HG03558 (cell line): ENCODE measurements around the gene TRMT2B.
"Not testable (repeated sequence)": the region's sequence is repeated elsewhere in the genome, so short reads cannot be mapped to it uniquely, and the experiment has no call there.

Experiments used
- ATAC-seq: cut with Tn5 transposase; IDR thresholded peaks from one replicate; pipeline ENCODE4 v1.9.1; 2021; ENCODE audit warnings: moderate number of reproducible peaks; ENCODE audit not compliant: unreplicated experiment; ENCODE audit errors: extremely low read depth

Gene TRMT2B, protein sequence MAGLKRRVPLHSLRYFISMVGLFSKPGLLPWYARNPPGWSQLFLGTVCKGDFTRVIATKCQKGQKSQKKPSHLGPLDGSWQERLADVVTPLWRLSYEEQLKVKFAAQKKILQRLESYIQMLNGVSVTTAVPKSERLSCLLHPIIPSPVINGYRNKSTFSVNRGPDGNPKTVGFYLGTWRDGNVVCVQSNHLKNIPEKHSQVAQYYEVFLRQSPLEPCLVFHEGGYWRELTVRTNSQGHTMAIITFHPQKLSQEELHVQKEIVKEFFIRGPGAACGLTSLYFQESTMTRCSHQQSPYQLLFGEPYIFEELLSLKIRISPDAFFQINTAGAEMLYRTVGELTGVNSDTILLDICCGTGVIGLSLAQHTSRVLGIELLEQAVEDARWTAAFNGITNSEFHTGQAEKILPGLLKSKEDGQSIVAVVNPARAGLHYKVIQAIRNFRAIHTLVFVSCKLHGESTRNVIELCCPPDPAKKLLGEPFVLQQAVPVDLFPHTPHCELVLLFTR

DNA sequence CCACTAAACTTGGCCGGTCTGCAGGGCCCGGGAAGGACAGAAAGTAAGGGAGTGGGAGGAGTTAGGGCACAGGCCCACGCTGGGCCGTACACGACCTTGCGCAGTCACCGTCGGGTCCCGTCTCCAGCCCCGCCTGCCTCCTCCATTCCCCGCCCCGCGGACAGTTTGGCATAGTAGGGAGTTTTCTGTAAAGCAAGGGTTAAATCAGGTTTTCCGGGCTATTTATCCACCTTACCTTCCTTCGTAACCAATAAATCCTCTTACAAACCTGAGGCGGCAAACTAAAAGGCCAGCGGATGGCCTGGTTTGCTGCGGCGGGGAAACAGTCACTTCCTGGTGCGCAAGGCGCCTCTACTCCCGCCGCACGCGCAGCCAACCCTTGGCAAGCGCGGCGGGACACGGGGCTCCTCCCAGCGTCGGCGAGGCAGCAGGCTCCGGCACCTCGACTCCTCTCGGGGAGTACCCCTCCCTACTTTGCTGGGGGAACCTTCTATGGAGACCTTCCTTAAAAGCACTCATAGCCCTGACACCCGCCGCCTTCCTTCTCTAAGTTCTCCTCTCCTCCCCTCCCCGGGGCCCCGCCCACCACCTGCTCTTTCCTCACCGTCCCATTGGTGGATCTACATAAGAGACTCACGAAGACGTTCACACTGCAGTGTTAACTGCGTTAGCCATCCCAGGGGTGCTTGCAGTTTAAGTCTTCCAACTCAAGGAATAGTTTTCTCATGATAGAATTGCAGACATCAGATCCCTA is at the start of gene TRMT2B:
Gene TRMT2B, minus strand, starts transcription at position 563 of the 754 bp plus-strand sequence. CDS start 9,822 bp downstream, outside the sequence.
- ATAC-seq: peak; percentile 71

DNA sequence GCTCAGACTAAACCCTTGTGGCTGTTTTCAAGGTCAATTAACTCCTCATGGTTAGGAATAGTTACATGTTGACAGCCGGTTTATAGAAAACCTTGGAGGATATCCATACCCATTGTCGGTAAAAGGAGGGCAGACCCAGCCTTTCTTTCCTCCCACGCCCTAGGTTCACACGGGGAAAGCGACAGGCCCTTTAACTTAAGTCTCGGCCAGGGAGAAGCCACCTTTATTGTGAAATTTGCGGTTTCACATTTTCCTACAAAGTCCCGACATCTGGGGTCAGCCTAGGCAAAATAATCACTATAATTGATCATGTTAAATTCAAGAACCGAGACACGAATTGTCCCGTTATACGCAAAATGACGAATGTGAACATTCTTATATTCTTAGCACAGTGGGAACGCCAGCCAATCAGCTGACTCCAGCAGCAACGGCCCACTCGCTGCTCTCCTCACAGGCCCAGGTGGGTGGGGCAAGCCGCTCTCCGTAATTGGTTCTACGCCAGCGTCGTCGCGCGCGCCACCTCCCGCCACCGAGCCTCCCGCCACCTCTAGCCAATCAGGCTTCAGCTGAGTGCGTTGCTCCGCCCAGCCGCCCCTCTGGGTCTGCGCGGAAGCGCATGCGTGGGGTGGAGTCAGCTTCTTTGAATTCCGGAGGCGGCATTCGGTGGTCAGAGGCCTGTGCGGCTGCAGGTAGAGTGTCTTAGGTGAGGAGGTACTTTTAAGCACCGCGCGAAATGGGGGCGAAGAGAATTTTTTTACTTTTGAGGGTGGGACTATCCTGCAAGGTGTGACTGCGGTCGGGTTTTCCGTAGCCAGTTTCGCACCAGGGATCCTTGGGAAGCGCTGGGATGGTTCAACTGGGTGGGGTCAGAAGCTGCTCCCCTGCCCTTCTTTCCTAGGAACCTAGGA is 45.9 kb upstream of the TRMT2B start, which contains the start of gene CENPI:
Gene CENPI, plus strand, starts transcription at position 659 of the 908 bp plus-strand sequence. CDS start 2,867 bp downstream, outside the sequence.
- ATAC-seq: peak; percentile 92

DNA sequence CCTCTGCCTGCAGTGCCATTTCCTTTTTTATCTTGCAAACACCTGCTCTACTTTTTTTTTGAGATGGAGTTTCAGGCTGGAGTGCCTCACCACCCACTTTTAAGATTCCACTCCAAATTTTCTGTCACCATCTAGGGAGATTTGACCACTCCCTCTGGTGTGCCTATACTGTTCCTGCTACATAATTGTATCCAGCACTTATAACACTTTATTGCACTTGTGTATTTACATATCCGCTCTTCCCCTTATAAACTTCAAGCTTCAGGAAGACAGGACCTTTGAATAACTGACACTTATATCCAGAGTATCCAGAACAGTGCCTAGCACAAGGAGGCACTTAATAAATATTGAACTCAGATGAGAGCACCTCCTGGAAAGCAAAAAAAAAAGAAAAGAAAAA is 39.9 kb upstream of the TRMT2B start:
- no peak for ATAC-seq

DNA sequence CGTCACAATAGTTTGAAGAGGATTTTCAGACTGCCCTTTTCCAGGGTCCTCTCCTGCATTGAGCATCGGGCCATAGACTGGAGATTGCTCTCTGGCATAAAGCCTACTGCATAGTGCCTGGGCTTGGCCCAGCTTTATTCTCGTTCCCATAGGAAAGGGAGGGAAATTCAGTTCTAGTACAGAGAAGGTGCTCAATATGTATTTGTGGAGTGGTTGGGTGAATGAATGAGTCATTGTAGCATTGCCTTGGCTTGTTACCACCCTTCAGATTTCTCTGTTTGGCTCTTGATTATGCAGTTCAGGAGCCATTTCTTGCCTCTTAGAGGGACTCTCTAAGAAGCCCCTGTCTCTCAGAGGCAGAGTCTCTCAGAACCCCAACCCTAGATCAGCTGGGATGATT is 29.3 kb upstream of the TRMT2B start:
- ATAC-seq: no peak

DNA sequence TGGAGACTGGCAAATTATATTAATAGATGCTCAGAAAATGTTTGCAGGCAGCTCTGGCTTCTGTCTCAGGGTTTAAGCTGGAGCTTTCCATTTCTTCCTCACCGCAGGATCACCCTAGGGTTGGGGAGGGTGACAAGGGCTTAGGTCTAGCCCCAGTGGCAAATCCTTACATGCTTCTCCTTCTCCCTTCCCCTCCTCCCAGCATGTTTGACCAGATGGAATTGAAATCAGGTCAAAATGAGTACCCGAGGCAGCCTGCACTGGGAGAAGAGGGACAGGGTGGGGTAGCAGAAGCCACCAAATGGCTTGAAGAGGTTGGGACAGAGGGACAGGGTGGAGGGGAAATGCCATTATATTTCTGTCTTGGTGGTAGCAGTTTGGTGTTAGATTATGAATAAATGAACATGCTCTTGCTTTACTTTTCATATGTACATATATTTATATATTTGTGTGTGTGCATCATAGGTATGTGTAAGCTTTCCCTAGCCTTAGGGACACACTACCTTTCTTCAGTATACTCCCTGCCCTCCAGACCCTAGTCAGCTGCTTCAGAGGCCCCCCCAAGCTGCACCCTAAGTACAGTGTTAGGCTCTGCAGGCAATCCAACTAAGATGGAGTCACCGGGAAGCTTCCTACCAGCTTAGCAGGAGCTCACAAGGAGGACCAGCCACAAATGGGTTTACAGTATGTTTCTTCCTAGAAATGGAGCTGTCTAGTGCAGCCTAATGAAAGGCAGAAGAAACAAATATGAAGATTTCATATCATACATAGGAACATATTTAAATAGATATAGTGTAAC is 28.6 kb upstream of the TRMT2B start:
- ATAC-seq: no peak

DNA sequence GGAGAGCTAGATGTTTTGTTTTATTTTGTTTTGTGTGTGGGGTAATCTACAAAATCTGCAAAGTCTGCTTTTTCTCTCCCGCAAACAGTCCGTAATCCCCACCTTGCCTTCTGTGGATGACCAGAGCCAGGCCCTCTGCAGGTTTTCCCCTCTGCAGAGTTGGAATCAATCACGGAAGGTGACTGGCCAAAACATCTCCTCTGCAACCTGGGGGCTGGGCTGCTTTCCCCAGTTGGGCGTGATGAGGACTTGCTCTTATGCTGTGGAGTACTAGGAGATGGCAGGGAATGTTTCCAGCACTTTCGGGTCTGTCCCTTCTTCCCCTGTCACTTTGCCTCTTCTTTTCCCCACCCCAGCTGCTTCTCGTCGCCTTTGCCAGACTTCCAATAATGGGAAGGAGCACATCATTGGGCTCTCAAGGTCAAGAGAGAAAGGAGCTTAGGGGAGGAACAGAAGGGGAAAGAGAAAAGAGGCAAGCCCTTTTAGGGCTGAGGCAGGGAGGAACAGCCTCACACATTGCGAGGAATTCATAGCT is 27.9 kb upstream of the TRMT2B start:
- no peak for ATAC-seq

DNA sequence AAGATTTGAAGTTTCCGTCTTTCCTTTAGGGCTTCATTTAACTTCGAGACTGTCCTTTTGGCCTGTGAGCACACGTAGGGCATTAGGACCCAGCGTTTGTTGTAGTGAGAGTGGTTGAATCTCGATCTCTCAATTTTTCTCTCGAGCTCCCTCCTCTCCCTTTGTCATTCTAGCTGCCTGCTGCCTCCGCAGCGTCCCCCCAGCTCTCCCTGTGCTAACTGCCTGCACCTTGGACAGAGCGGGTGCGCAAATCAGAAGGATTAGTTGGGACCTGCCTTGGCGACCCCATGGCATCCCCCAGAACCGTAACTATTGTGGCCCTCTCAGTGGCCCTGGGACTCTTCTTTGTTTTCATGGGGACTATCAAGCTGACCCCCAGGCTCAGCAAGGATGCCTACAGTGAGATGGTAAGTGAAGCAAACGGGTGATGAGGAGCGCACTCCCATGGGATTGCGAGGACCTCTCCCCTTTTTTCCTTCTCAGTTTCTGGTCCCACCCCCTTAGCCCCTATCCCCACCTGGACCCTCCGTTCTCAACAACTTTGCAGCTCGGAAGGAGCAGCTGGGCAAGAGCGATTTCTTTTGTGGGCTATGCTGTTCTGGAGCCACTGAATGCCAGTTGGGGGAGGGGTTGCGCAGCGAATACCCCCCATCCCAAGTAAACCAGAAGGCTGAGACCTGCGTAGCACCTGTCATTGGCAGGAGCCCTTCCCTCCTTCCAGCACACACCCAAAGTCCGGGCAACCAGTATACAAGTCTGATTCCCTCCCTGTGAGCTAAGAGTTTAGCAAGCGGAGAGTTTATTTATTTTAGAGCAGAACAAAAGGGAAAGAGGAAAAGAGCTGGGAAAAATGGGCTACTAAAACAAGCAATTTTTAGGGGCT is 27.0 kb upstream of the TRMT2B start, which contains the start of gene TMEM35A:
Gene TMEM35A, plus strand, starts transcription at position 164 of the 883 bp plus-strand sequence. Its CDS starts 124 bp downstream, at position 288.
- ATAC-seq: no peak

DNA sequence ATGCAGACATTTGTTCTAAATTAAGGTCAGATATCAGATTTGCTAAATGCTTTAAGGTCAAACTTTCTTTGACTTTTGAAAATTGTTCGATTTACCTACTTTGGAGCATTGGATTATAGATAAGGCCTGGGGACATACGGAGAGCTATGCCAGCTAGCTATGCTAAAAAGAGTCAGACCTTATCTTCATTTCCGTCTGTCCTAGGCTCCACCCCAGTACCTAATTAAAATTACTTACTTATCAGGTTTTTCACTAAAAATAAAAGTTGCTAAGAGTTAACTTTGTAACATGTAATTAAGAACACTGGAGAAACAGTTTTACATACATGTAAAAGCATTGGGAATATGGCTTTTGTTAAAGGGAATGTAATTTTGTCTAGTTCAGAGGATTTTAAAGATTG is 19.7 kb upstream of the TRMT2B start:
- no peak for ATAC-seq

DNA sequence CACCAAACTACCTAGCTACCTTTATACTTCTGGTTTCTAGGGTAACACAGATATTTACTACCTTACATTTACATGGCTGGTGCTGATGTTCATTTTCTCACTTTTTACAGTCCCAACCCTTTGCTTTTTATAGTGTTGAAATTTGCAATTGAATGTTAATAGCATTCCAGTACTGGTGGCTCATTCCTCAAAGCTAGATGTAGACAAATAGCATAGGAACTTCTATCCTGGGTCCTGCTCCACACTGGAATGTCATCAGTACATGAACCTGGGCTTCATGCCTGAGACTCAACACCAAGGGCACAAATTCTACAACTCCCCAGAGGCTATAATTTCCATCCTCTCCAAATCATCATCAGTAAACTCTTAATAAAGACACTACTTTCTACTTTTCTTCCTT is 10.3 kb upstream of the TRMT2B start:
- no peak for ATAC-seq

DNA sequence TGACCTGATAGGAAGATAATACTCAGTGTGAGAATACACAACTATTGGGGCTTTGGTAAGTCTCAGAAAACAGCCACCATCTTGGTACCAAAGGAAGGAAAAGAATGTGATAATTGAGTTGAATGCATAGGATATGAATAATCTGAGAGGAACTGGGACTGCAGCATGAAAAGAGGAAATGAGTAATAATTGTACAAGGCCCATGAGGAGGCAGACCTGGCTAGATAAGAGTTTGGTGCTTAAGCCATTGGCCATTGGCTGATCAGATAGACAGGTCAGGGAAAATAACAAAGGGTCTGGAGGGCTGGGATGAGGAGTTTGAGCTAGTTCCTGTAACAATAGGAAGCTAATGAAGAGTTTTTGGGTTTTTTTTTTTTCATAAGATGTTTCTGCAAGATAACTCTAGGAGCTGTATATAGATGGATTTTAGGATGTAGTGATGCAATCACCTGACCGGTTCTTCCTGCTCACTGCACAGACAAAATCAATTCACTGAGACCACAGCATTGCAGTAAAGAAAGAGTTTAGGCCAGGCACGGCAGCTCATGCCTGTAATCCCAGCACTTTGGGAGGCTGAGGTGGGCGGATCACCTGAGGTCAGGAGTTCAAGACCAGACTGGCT is 5.3 kb upstream of the TRMT2B start:
- ATAC-seq: peak; percentile 56

DNA sequence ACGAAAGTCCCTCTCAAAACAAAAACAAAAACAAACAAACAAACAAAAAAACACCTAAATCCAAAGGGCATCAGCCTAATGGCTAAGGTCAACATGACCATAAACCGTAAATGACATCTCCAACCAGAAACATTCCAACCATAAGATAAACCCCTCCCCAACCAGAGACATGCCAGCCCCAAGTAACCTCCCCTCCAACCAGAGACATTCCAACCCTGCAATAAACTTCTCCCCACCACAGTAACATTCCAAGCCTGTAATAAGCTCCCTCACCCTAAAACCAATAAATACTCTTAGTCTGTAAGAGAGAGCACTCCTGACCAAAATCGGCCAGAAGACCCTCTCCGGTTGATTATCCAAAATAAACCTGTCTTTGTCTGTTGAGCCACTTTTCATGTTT is 4.6 kb upstream of the TRMT2B start:
- not testable (repeated sequence) for ATAC-seq

DNA sequence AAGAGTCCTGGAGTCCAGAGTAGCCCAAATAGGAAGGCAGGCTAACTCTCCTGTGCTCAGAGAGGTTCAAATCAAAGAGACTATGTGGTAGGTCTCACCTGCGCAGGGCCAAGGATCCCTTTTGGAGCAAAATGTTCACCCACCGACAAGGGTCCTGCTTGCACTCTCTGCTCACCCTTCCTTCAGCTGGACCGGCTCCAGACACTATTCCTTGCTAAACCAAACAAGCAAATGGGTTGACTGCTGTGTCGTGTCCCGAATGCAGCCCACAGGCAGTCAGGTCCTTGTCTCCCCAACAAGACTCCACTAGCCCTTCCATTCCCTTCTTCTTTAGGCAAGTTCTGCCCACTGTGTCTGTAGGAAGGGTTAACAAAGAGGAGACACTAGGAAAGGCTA is 760 bp downstream of the TRMT2B start:
- no peak for ATAC-seq

DNA sequence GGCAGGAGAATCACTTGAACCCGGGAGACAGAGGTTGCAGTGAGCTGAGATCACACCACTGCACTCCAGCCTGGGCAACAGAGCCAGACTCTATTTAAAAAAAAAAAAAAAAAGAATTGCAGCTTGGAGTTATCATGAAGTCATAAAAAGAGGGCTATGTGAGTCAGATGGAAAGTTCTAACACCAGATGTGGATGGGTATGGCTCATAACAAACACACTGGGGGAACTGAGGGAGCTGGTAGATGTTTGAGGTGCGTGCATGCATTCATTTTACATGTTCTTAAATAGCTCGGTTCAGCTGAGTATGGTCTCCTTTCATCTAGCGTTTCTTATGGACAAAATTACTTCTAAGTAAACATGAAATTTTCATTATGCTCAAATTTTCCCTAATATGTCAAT is 11.7 kb downstream of the TRMT2B start:
- ATAC-seq: no peak

DNA sequence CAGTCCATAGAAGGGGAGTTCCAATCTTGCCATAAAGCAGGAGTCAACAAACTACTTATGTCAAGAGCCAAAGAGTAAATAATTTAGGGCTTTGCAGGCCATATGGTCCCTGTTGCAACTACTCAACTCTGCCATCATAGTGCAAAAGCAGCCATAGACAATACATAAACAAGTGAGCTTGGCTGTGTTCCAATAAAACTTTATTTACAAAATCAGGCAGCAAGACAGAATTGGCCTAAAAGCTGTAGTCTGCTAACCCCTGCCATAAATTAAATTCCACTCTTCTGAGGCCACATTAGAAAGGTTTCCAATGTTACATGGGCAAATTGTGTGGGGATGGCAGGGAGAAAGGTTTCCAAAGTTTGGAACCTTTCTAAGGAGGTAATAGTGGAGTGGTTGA is 14.7 kb downstream of the TRMT2B start:
- no peak for ATAC-seq

DNA sequence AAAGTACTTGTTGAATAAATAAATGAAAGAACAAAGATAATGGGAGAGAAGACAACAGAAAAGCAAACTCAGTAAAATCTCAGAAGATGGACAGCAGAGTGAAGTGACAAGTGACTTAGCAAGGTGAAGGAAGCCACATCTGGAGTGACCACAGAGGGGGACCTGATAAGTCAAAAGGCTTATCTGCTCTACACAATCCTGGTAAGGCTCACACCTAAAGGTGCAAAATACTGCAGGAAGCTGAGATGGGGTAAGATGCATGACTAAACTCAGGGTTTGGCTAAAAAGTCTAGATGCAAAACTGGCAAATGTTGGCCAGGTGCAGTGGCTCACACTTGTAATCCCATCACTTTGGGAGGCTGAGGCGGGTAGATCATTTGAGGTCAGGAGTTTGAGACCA is 22.2 kb downstream of the TRMT2B start:
- ATAC-seq: no peak

DNA sequence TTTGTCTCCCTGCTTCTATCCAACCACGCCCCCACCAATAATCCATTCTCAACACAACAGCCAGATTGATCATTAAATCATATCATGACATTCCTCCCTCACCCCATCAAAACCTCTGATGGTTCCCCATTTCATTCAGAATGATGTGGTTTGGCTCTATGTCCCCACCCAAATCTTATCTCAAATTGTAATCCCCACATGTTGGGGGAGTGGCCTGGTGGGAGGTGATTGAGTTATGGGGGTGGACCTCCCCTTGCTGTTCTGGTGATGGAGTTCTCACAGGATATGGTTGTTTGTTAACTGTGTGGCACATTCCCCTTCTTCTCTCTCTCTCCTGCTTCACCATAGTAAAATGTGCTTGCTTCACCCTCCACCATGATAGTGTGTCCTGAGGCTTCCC is 23.3 kb downstream of the TRMT2B start:
- ATAC-seq: no peak

DNA sequence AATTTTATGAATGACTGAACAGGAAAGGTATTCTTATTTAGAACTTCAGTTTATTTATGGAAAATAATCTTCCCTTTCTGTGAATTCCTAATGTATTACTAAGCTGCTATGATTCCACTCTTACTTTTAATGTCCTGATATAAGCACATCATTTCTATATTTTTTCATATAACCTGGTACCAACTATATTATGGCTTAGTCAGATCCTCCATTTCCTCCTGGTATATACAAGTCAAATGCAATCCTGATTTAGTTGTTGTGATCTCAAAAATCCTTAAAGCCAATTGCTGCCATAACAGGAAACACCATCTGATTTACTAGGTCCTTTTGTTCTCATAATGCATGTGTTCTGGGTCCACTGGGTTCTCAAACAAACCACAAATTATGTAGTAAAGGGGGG is 26.8 kb downstream of the TRMT2B start:
- no peak for ATAC-seq

DNA sequence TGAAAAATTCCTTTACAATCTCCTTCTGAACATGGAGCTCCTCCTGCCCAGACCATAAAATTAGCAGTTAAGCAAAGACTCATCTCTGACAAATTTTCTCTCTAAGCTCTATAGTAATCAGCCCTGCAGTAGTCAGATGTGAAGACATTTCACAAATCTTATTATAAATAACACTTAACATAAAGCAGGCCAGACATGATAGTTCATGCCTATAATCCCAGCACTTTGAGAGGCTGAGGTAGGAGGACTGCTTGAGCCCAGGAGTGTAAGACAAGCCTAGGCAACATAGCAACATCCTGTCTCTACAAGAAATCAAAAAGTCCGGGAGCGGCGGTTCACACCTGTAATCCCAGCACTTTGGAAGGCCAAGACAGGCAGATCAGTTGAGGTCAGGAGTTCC is 29.9 kb downstream of the TRMT2B start:
- ATAC-seq: no peak
